GM04504 (cell line): ENCODE measurements around the gene TANGO6.
"Not testable (repeated sequence)": the region's sequence is repeated elsewhere in the genome, so short reads cannot be mapped to it uniquely, and the experiment has no call there.

Source experiments
- DNase-seq: peaks from one replicate; pipeline ENCODE4 v3.0.0-alpha.2; 2012; ENCODE audit warnings: low read depth

Gene TANGO6

GRCh38 chr16:69118468-69118867, 275.1 kb downstream of the TANGO6 start:
- DNase-seq, result no peak

- no peak for DNase-seq
Observed at GRCh38 chr16:69118994-69119393, 275.7 kb downstream of the TANGO6 start.

GRCh38 chr16:69119536-69119935, 276.2 kb downstream of the TANGO6 start:
- DNase-seq, result no peak

GRCh38 chr16:69120096-69120664, 276.8 kb downstream of the TANGO6 start:
- no peak for DNase-seq

GRCh38 chr16:69123910-69124309, 280.6 kb downstream of the TANGO6 start:
- no peak for DNase-seq

GRCh38 chr16:69124406-69124805, 281.1 kb downstream of the TANGO6 start:
- not testable (repeated sequence) for DNase-seq

- not testable (repeated sequence) for DNase-seq
Observed at GRCh38 chr16:69124961-69125360, 281.6 kb downstream of the TANGO6 start.

- DNase-seq, result no peak
Observed at GRCh38 chr16:69126221-69126620, 282.9 kb downstream of the TANGO6 start.

GRCh38 chr16:69126801-69127200, 283.5 kb downstream of the TANGO6 start:
- not testable (repeated sequence) for DNase-seq

GRCh38 chr16:69127966-69128510, 284.7 kb downstream of the TANGO6 start:
- DNase-seq, result no peak

- no peak for DNase-seq
Observed at GRCh38 chr16:69130461-69130860, 287.1 kb downstream of the TANGO6 start.

GRCh38 chr16:69131167-69131838, 288.0 kb downstream of the TANGO6 start:
- DNase-seq, result no peak

GRCh38 chr16:69131839-69132423, 288.6 kb downstream of the TANGO6 start:
- DNase-seq, result peak; percentile 42

GRCh38 chr16:69132424-69133252, 289.3 kb downstream of the TANGO6 start, which contains the start of the genes CHTF8 and UTP4:
TSS of gene CHTF8 (minus strand) at chr16:69132588. CDS start at chr16:69121458, 11,130 bp downstream.
TSS of gene UTP4 (plus strand) at chr16:69132649. CDS start at chr16:69133460, 811 bp downstream.
- DNase-seq, result peak; percentile 46

GRCh38 chr16:69133373-69133954, 290.1 kb downstream of the TANGO6 start:
- DNase-seq, result no peak
